Measurements from ENCODE around the gene ARMC12. TPM values are rescaled to one million over a fixed set of nuclear protein-coding genes. Genes with fewer than 3 reads are reported as not detected.

ARMC12 gene
- total and polyA plus RNA-seq, 2 donors (not counting 3 experiments of a cell fraction or from before 2014, with no cell fraction given): 0.91 to 1.9 TPM

DNA sequence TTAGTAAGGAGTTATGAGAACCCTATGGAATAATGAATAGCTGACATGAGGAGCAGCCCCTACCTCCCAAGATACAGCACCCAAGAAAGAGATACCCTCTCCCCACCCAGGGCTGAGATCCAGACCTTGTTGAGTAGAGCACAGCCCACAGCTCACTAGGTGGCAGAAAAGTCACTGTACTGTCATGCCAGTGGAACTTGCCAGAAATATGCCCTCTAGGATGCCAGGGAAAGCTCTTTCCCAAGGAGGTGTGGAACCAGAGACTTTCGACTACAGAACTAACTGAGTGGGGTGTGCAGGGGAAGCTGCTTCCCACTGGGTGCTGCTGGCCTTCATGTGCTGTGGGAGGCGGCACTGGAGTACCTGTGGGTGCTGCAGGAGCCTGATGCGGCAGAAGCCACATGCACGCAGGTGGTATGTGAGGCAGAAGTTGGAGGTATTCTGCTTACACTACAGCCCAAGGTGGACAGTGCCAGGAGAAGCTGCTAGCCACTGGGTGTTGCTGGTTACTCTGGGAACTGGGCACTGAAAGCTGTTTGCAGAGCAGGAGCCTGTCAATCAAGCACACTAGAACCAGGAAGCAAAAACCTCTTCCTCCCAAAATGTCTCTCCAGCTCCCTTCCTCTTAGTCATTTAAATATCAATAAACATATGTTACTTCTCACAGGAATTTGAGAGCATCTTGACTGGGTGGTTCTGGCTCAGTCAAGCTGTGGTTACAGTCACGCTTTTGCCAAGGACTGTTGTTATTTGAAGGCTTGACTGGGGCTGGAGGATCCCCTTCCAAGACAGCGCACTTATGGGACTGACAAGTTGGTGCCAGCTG, 17.8 kb downstream of the ARMC12 start:
- H2AFZ ChIP-seq (ENCODE audit: low read depth, low read length): no peak overlapping the region
- CTCF ChIA-PET: interaction anchor here (0.8 to 2.2 kb wide), 7 partner anchors 12 to 232 kb away, joined by 3 to 19 read pairs (median 4); partner anchors contain the start of gene ARMC12
- TF ChIP-seq POLR2A (IDR thresholded peaks at IDR 0.05; ENCODE audit: low read depth, low read length) (no peak), GATA2 (IDR thresholded peaks at IDR 0.05; ENCODE audit: insufficient read depth, insufficient read length, low read depth, low read length) (no peak), EZH2 (IDR thresholded peaks at IDR 0.05; ENCODE audit: borderline replicate concordance, low read depth, low read length, severe bottlenecking) (no peak), FOS (IDR thresholded peaks at IDR 0.05; ENCODE audit: borderline replicate concordance, insufficient read depth, low read length) (no peak), CTCF (IDR thresholded peaks at IDR 0.05; ENCODE audit: extremely low read depth in 1 of 2, insufficient read depth in 1 of 2, low read depth in 1 of 2, low read length in 2 of 2) (no peak), JUN (IDR thresholded peaks at IDR 0.05; ENCODE audit: borderline replicate concordance, insufficient read depth, insufficient read length, low read depth) (no peak), POLR2AphosphoS5 (IDR thresholded peaks at IDR 0.05; ENCODE audit: insufficient read depth, low read depth, low read length) (no peak), MYC (IDR thresholded peaks at IDR 0.05; ENCODE audit: low read depth, low read length) (no peak)
- TF ChIP-seq, protein P1, sequence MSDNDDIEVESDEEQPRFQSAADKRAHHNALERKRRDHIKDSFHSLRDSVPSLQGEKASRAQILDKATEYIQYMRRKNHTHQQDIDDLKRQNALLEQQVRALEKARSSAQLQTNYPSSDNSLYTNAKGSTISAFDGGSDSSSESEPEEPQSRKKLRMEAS (IDR thresholded peaks at IDR 0.05; ENCODE audit: insufficient read depth, insufficient read length): no peak
- no TSS peak for BruUV-seq (replicated peaks)
- no peak overlapping the region for H3K27ac ChIP-seq (ENCODE audit: insufficient read depth, low read depth, low read length)
- dilution Hi-C loops (cut with MboI; ENCODE audit: extremely low pct_ligation_motif_present, low sequenced_read_pairs) (no loop called here), intact Hi-C loops (cut with micrococcal nuclease) (no loop called here)
- no peak for DNase-seq (ENCODE audit: low read depth, low spot score)
- no peak overlapping the region for H3K4me2 ChIP-seq (ENCODE audit: insufficient read depth, low read length)
- H4K20me1 ChIP-seq (replicated peaks; ENCODE audit: control insufficient read depth, extremely low read depth, insufficient read depth, low read length): no peaks in the 10 kb centered on the region
- H3K9me3 ChIP-seq (replicated peaks; ENCODE audit: control insufficient read depth, insufficient read depth, low read length): no peaks in the 10 kb centered on the region
- no peaks in the 10 kb centered on the region for H3K4me1 ChIP-seq (ENCODE audit: control insufficient read depth, extremely low read depth, insufficient read depth, low read length)
- no peak overlapping the region for H3K9ac ChIP-seq (replicated peaks; ENCODE audit: extremely low read depth, insufficient read depth, low read length)
- H3K4me3 ChIP-seq (replicated peaks in 1 of 3; ENCODE audit: insufficient read depth in 1 of 3, low read depth in 1 of 3, low read length in 3 of 3): no peak overlapping the region
- POLR2A ChIA-PET: no interaction called here
- peak; percentile 24 for FAIRE-seq
- no peaks in the 10 kb centered on the region for H3K36me3 ChIP-seq (ENCODE audit: control insufficient read depth in 2 of 2, extremely low read depth in 1 of 2, insufficient read depth in 2 of 2, low read length in 2 of 2)
- H3K9me1 ChIP-seq (replicated peaks; ENCODE audit: control insufficient read depth, extremely low read depth, insufficient read depth, low read length): no peaks in the 10 kb centered on the region
- no peaks in the 10 kb centered on the region for H3K79me2 ChIP-seq (ENCODE audit: control insufficient read depth, insufficient read depth, low read length)
- H3K27me3 ChIP-seq (ENCODE audit: control insufficient read depth in 2 of 2, insufficient read depth in 2 of 2, low read length in 2 of 2): peaks cover 0 to 10% of the 10 kb centered on the region in 2 experiments

Measured in endothelial cell of umbilical vein (primary cell).